WTC11 (cell line): ENCODE results near the gene ACSS3.
"Not testable (repeated sequence)": the region's sequence is repeated elsewhere in the genome, so short reads cannot be mapped to it uniquely, and the experiment has no call there.

Experiments
- CTCF ChIP-seq: fragments of 200-600 bp; IDR thresholded peaks from 2 replicates; pipeline ENCODE4 v1.8.0; 2022; ENCODE audit warnings: antibody characterized with exemption
- ESRRA ChIP-seq: sonication (generic); formaldehyde crosslinking; IDR thresholded peaks from 2 replicates; pipeline ENCODE4 v1.8.1; 2022; ENCODE audit warnings: mild to moderate bottlenecking, missing genetic modification reagents, borderline replicate concordance
- FOXP4 ChIP-seq: sonication (generic); formaldehyde crosslinking; IDR thresholded peaks from 2 replicates; pipeline ENCODE4 v1.8.0; 2022; ENCODE audit warnings: mild to moderate bottlenecking, missing genetic modification reagents
- GABPB1 ChIP-seq: sonication (generic); formaldehyde crosslinking; IDR thresholded peaks from 2 replicates; pipeline ENCODE4 v1.8.1; 2023; ENCODE audit warnings: mild to moderate bottlenecking, missing genetic modification reagents
- RELA ChIP-seq: sonication (generic); formaldehyde crosslinking; IDR thresholded peaks from 2 replicates; pipeline ENCODE4 v1.8.1; 2022; ENCODE audit warnings: missing genetic modification reagents, mild to moderate bottlenecking, borderline replicate concordance
- SOX15 ChIP-seq: fragments of 250-450 bp; sonication (Bioruptor Pico); IDR thresholded peaks from 2 replicates; pipeline ENCODE4 v1.9.0; 2021; ENCODE audit warnings: mild to moderate bottlenecking
- SP1 ChIP-seq: sonication (generic); formaldehyde crosslinking; conservative IDR thresholded peaks from 2 replicates; pipeline ENCODE4 v1.8.1; 2022; ENCODE audit warnings: missing genetic modification reagents
- TCF7 ChIP-seq: sonication (generic); formaldehyde crosslinking; IDR thresholded peaks from 2 replicates; pipeline ENCODE4 v1.8.0; 2022; ENCODE audit warnings: mild to moderate bottlenecking, low read depth, missing genetic modification reagents, moderate library complexity
- TEAD4 ChIP-seq: sonication (generic); formaldehyde crosslinking; IDR thresholded peaks from 2 replicates; pipeline ENCODE4 v1.8.0; 2022; ENCODE audit warnings: mild to moderate bottlenecking, missing genetic modification reagents
- ZNF281 ChIP-seq: sonication (generic); formaldehyde crosslinking; IDR thresholded peaks from 2 replicates; pipeline ENCODE4 v1.8.0; 2023; ENCODE audit warnings: mild to moderate bottlenecking, missing genetic modification reagents
- TF ChIP-seq, protein P1 (sequence below): sonication (generic); formaldehyde crosslinking; conservative IDR thresholded peaks from 2 replicates; pipeline ENCODE4 v1.8.1; 2022; ENCODE audit warnings: mild to moderate bottlenecking, missing genetic modification reagents
- TF ChIP-seq, protein P2 (sequence below): sonication (generic); formaldehyde crosslinking; IDR thresholded peaks from 2 replicates; pipeline ENCODE4 v1.8.0; 2023; ENCODE audit warnings: missing genetic modification reagents

GRCh38 chr12:81119069-81119468 lies 41.2 kb downstream of the ACSS3 start:
- not testable (repeated sequence) for TF ChIP-seq CTCF; ZNF281; TEAD4; SOX15 (CRISPR knock-in tag); GABPB1 (CRISPR knock-in tag); ESRRA; FOXP4 (CRISPR knock-in tag); RELA (CRISPR knock-in tag); TCF7; SP1 (CRISPR knock-in tag)
- TF ChIP-seq, protein P1, sequence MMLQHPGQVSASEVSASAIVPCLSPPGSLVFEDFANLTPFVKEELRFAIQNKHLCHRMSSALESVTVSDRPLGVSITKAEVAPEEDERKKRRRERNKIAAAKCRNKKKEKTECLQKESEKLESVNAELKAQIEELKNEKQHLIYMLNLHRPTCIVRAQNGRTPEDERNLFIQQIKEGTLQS (CRISPR knock-in tag): not testable (repeated sequence)
- TF ChIP-seq, protein P2, sequence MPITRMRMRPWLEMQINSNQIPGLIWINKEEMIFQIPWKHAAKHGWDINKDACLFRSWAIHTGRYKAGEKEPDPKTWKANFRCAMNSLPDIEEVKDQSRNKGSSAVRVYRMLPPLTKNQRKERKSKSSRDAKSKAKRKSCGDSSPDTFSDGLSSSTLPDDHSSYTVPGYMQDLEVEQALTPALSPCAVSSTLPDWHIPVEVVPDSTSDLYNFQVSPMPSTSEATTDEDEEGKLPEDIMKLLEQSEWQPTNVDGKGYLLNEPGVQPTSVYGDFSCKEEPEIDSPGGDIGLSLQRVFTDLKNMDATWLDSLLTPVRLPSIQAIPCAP (CRISPR knock-in tag): not testable (repeated sequence)
